ENCODE measurements around the gene UBA5.

UBA5 gene

DNA sequence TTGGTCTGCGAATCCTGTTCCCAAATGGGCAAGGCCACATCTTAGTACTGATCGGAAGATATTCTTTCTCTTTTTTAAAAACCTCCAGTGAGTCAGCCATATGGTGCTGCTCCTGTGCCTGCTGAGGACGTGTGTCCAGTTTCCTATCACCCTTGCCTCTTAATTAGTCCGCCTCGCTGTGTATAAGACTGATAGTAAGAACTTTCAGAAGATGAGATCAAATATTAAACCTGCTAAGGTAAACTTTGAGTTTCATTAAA lies 612 bp downstream of the UBA5 start:
- Histone ChIP-seq H3K27ac (ENCODE audit: low read depth, low read length) (no peak overlapping the region), H3K79me1 (ENCODE audit: low read length) (peaks cover 4% of the 10 kb centered on the region), H4K8ac (ENCODE audit: low read depth, low read length) (no peak overlapping the region), H4K5ac (ENCODE audit: low read length) (no peak overlapping the region), H3K36me3 (ENCODE audit: control insufficient read depth, insufficient read depth, low read length) (no peaks in the 10 kb centered on the region), H3K4me2 (ENCODE audit: low read length) (peak overlapping the region; percentile 51), H3K9ac (ENCODE audit: low read length) (peak overlapping the region; percentile 95), H3K27me3 (ENCODE audit: insufficient read depth, low read length, poor library complexity) (no peaks in the 10 kb centered on the region), H3K79me2 (ENCODE audit: control insufficient read depth, insufficient read depth, low read length) (peaks cover 10% of the 10 kb centered on the region), H3K18ac (ENCODE audit: low read length) (no peak overlapping the region), H2BK120ac (ENCODE audit: low read depth, low read length) (no peak overlapping the region), H3K4me1 (ENCODE audit: control insufficient read depth, low read depth, low read length) (no peaks in the 10 kb centered on the region), H3K56ac (ENCODE audit: low read length) (peak overlapping the region; percentile 98), H3K4ac (ENCODE audit: low read depth, low read length) (no peak overlapping the region), H2BK15ac (replicated peaks; ENCODE audit: low read depth) (no peak overlapping the region), H2AK5ac (ENCODE audit: low read length) (no peak overlapping the region), H2BK5ac (ENCODE audit: low read length) (no peak overlapping the region), H3K4me3 (ENCODE audit: low read length) (peak overlapping the region; percentile 81), H3K23ac (ENCODE audit: low read length) (peak overlapping the region; percentile 83)
- DNase-seq, result no peak
- no CpG with 5 or more reads among the region's 5 CpGs for WGBS (ENCODE audit: extremely low coverage, insufficient coverage, low lambda C conversion rate)

DNA sequence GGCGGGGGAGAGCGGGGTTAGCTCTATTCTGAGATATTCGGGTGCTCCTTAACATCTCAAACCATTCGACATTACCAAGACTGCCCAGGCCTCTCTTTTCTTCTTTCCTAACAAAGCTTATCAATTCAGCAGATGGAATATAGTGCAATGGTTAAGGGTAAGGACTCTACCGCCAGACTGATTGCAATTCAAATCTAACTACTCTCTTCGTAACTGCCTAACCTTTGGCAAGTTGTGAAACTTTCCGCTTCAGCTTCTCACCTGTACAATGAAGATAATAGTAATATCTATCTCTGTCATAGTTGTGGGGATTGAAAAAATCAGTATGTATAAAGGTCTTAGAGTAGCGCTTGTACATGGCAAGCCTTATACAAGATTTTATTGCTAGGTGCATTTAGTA lies 972 bp downstream of the UBA5 start:
- H3K79me1 ChIP-seq (ENCODE audit: low read length), result peaks cover 4% of the 10 kb centered on the region
- no peak overlapping the region for H4K8ac ChIP-seq (ENCODE audit: low read depth, low read length)
- no peaks in the 10 kb centered on the region for H3K36me3 ChIP-seq (ENCODE audit: control insufficient read depth, insufficient read depth, low read length)
- peak overlapping the region; percentile 51 for H3K4me2 ChIP-seq (ENCODE audit: low read length)
- no peak overlapping the region for H2AK5ac ChIP-seq (ENCODE audit: low read length)
- peak overlapping the region; percentile 81 for H3K4me3 ChIP-seq (ENCODE audit: low read length)
- H2BK15ac ChIP-seq (replicated peaks; ENCODE audit: low read depth), result no peak overlapping the region
- H3K4me1 ChIP-seq (ENCODE audit: control insufficient read depth, low read depth, low read length), result no peaks in the 10 kb centered on the region
- no peak for DNase-seq
- H2BK5ac ChIP-seq (ENCODE audit: low read length), result no peak overlapping the region
- H3K56ac ChIP-seq (ENCODE audit: low read length), result peak overlapping the region; percentile 98
- H3K18ac ChIP-seq (ENCODE audit: low read length), result no peak overlapping the region
- no peak overlapping the region for H3K4ac ChIP-seq (ENCODE audit: low read depth, low read length)
- no CpG with 5 or more reads among the region's 8 CpGs for WGBS (ENCODE audit: extremely low coverage, insufficient coverage, low lambda C conversion rate)
- no peak overlapping the region for H4K5ac ChIP-seq (ENCODE audit: low read length)
- H3K79me2 ChIP-seq (ENCODE audit: control insufficient read depth, insufficient read depth, low read length), result peaks cover 10% of the 10 kb centered on the region
- no peak overlapping the region for H2BK120ac ChIP-seq (ENCODE audit: low read depth, low read length)
- no peak overlapping the region for H3K23ac ChIP-seq (ENCODE audit: low read length)
- H3K27me3 ChIP-seq (ENCODE audit: insufficient read depth, low read length, poor library complexity), result no peaks in the 10 kb centered on the region
- H3K9ac ChIP-seq (ENCODE audit: low read length), result peak overlapping the region; percentile 95
- H3K27ac ChIP-seq (ENCODE audit: low read depth, low read length), result no peak overlapping the region

DNA sequence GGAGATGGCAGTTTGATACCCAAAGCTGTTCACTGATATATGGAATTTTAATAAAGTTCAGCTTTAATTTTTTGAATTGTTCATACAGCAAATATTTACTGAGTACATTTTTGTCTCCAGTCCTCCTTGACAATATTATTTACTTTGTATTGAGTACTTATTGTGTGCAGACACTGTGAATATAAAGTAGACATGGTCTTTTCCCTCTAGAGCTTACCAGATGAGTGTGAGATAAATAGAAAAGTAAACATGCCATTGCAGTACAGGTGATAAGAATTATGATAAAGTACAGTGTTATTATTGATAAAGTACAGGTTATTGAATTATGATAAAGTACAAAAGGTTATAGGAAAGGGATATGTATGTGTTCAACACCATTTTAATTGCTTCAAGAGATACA lies 2.1 kb downstream of the UBA5 start:
- Histone ChIP-seq H4K5ac (ENCODE audit: low read length) (no peak overlapping the region), H3K23ac (ENCODE audit: low read length) (no peak overlapping the region), H3K56ac (ENCODE audit: low read length) (no peak overlapping the region), H3K27ac (ENCODE audit: low read depth, low read length) (no peak overlapping the region), H2BK120ac (ENCODE audit: low read depth, low read length) (no peak overlapping the region), H2BK15ac (replicated peaks; ENCODE audit: low read depth) (no peak overlapping the region), H2BK5ac (ENCODE audit: low read length) (no peak overlapping the region), H4K8ac (ENCODE audit: low read depth, low read length) (no peak overlapping the region), H3K18ac (ENCODE audit: low read length) (no peak overlapping the region), H3K79me1 (ENCODE audit: low read length) (peaks cover 4% of the 10 kb centered on the region), H3K9ac (ENCODE audit: low read length) (no peak overlapping the region), H3K4me2 (ENCODE audit: low read length) (no peak overlapping the region), H3K27me3 (ENCODE audit: insufficient read depth, low read length, poor library complexity) (no peaks in the 10 kb centered on the region), H3K4ac (ENCODE audit: low read depth, low read length) (no peak overlapping the region), H2AK5ac (ENCODE audit: low read length) (no peak overlapping the region), H3K4me3 (ENCODE audit: low read length) (no peak overlapping the region), H3K79me2 (ENCODE audit: control insufficient read depth, insufficient read depth, low read length) (peaks cover 10% of the 10 kb centered on the region), H3K4me1 (ENCODE audit: control insufficient read depth, low read depth, low read length) (no peaks in the 10 kb centered on the region), H3K36me3 (ENCODE audit: control insufficient read depth, insufficient read depth, low read length) (no peaks in the 10 kb centered on the region)
- no peak for DNase-seq

GRCh38 chr3:132665230-132665745 lies 5.2 kb downstream of the UBA5 start:
- H3K79me2 ChIP-seq (ENCODE audit: control insufficient read depth, insufficient read depth, low read length), result peaks cover 10% of the 10 kb centered on the region
- no peak for DNase-seq
- H3K27ac ChIP-seq (ENCODE audit: low read depth, low read length), result no peak overlapping the region
- no peak overlapping the region for H2BK15ac ChIP-seq (replicated peaks; ENCODE audit: low read depth)
- H3K4me3 ChIP-seq (ENCODE audit: low read length), result no peak overlapping the region
- H3K4me1 ChIP-seq (ENCODE audit: control insufficient read depth, low read depth, low read length), result no peaks in the 10 kb centered on the region
- H3K4me2 ChIP-seq (ENCODE audit: low read length), result no peak overlapping the region
- H4K5ac ChIP-seq (ENCODE audit: low read length), result no peak overlapping the region
- no peak overlapping the region for H3K18ac ChIP-seq (ENCODE audit: low read length)
- H3K79me1 ChIP-seq (ENCODE audit: low read length), result peaks cover 4% of the 10 kb centered on the region
- no CpG with 5 or more reads among the region's 3 CpGs for WGBS (ENCODE audit: extremely low coverage, insufficient coverage, low lambda C conversion rate)
- H2BK5ac ChIP-seq (ENCODE audit: low read length), result no peak overlapping the region
- H3K27me3 ChIP-seq (ENCODE audit: insufficient read depth, low read length, poor library complexity), result no peaks in the 10 kb centered on the region
- no peak overlapping the region for H3K23ac ChIP-seq (ENCODE audit: low read length)
- H3K56ac ChIP-seq (ENCODE audit: low read length), result no peak overlapping the region
- H2BK120ac ChIP-seq (ENCODE audit: low read depth, low read length), result no peak overlapping the region
- H3K4ac ChIP-seq (ENCODE audit: low read depth, low read length), result no peak overlapping the region
- no peaks in the 10 kb centered on the region for H3K36me3 ChIP-seq (ENCODE audit: control insufficient read depth, insufficient read depth, low read length)
- H3K9ac ChIP-seq (ENCODE audit: low read length), result no peak overlapping the region
- H2AK5ac ChIP-seq (ENCODE audit: low read length), result no peak overlapping the region
- H4K8ac ChIP-seq (ENCODE audit: low read depth, low read length), result no peak overlapping the region

- no peak overlapping the region for H2BK120ac ChIP-seq (ENCODE audit: low read depth, low read length)
- H3K79me2 ChIP-seq (ENCODE audit: control insufficient read depth, insufficient read depth, low read length), result no peaks in the 10 kb centered on the region
- no CpG with 5 or more reads among the region's 5 CpGs for WGBS (ENCODE audit: extremely low coverage, insufficient coverage, low lambda C conversion rate)
- H3K36me3 ChIP-seq (ENCODE audit: control insufficient read depth, insufficient read depth, low read length), result no peaks in the 10 kb centered on the region
- no peak overlapping the region for H3K18ac ChIP-seq (ENCODE audit: low read length)
- H4K5ac ChIP-seq (ENCODE audit: low read length), result no peak overlapping the region
- no peaks in the 10 kb centered on the region for H3K27me3 ChIP-seq (ENCODE audit: insufficient read depth, low read length, poor library complexity)
- no peak overlapping the region for H2BK5ac ChIP-seq (ENCODE audit: low read length)
- no peaks in the 10 kb centered on the region for H3K79me1 ChIP-seq (ENCODE audit: low read length)
- no peak overlapping the region for H3K9ac ChIP-seq (ENCODE audit: low read length)
- no peak overlapping the region for H3K4ac ChIP-seq (ENCODE audit: low read depth, low read length)
- H4K8ac ChIP-seq (ENCODE audit: low read depth, low read length), result no peak overlapping the region
- no peak overlapping the region for H3K4me2 ChIP-seq (ENCODE audit: low read length)
- DNase-seq, result no peak
- H2BK15ac ChIP-seq (replicated peaks; ENCODE audit: low read depth), result no peak overlapping the region
- H3K4me3 ChIP-seq (ENCODE audit: low read length), result no peak overlapping the region
- no peaks in the 10 kb centered on the region for H3K4me1 ChIP-seq (ENCODE audit: control insufficient read depth, low read depth, low read length)
- no peak overlapping the region for H2AK5ac ChIP-seq (ENCODE audit: low read length)
- H3K56ac ChIP-seq (ENCODE audit: low read length), result no peak overlapping the region
- no peak overlapping the region for H3K23ac ChIP-seq (ENCODE audit: low read length)
- no peak overlapping the region for H3K27ac ChIP-seq (ENCODE audit: low read depth, low read length)
Observed at GRCh38 chr3:132669256-132669777, 9.2 kb downstream of the UBA5 start.

GRCh38 chr3:132675408-132675807 lies 15.3 kb downstream of the UBA5 start:
- no peak overlapping the region for H3K4me2 ChIP-seq (ENCODE audit: low read length)
- no peak overlapping the region for H3K9ac ChIP-seq (ENCODE audit: low read length)
- H3K79me1 ChIP-seq (ENCODE audit: low read length), result no peaks in the 10 kb centered on the region
- no peak overlapping the region for H3K4me3 ChIP-seq (ENCODE audit: low read length)
- H3K27ac ChIP-seq (ENCODE audit: low read depth, low read length), result no peak overlapping the region
- no peak overlapping the region for H2AK5ac ChIP-seq (ENCODE audit: low read length)
- no peak overlapping the region for H2BK5ac ChIP-seq (ENCODE audit: low read length)
- H3K79me2 ChIP-seq (ENCODE audit: control insufficient read depth, insufficient read depth, low read length), result no peaks in the 10 kb centered on the region
- H3K27me3 ChIP-seq (ENCODE audit: insufficient read depth, low read length, poor library complexity), result no peaks in the 10 kb centered on the region
- H3K4ac ChIP-seq (ENCODE audit: low read depth, low read length), result no peak overlapping the region
- H4K5ac ChIP-seq (ENCODE audit: low read length), result no peak overlapping the region
- no peak for DNase-seq
- H4K8ac ChIP-seq (ENCODE audit: low read depth, low read length), result no peak overlapping the region
- H3K18ac ChIP-seq (ENCODE audit: low read length), result no peak overlapping the region
- no peak overlapping the region for H3K56ac ChIP-seq (ENCODE audit: low read length)
- H2BK15ac ChIP-seq (replicated peaks; ENCODE audit: low read depth), result no peak overlapping the region
- H3K23ac ChIP-seq (ENCODE audit: low read length), result no peak overlapping the region
- no peaks in the 10 kb centered on the region for H3K4me1 ChIP-seq (ENCODE audit: control insufficient read depth, low read depth, low read length)
- H2BK120ac ChIP-seq (ENCODE audit: low read depth, low read length), result no peak overlapping the region
- H3K36me3 ChIP-seq (ENCODE audit: control insufficient read depth, insufficient read depth, low read length), result no peaks in the 10 kb centered on the region
